Stimulated activated CD8-positive, alpha-beta memory T cell treated with anti-CD3 and anti-CD28 coated beads, Interleukin-4, amount 100 ng/mL, for 24 hours (primary cell): Measurements from ENCODE around the gene ZSCAN10.

Source experiments
- DNase-seq: peaks from one replicate; pipeline ENCODE4 v3.0.0-alpha.2; 2020; ENCODE audit warnings: low read depth

ZSCAN10 gene

DNA sequence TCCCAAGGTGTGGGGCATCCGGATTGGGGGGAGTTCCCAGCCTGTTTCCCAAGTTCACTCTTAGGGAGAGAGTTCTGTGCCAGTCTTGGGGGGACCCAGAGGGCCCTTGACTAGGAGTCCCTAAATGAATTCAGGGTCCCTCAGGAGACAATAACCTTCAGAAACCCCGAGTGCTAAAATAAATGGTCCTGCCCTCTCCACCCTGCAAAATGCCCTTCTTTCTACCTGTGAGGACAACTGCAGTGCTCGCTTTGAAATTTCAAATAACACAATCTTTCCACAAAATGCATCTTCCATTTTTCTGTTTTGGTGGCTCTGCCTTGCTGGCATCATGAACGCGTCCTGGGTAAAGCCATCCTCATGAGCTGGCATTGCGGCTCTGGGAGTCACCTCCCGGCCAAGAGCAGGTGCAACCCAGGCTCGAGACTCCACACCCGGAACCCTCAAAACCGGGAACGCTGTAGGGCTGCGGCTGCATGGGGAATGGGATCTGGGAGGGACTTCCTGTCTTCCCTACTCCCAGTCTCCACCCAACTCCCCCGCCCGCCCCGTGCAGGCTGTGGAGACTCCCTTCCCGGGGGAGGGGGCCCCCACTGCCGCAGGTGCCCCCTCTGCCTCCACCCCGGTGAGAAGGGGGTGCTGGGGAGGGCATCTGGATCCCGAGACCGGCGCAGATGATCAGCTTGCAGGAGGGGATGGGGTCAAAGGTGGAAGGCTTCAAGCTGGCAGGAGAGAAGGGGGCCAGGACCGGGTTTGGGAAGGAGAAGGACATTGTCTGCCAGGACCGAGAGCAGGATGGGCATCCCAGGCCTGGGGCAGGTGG lies 13.2 kb upstream of the ZSCAN10 start, which contains the start of gene ZNF205:
ZNF205 (plus strand) TSS at position 529 of the 823 bp plus-strand sequence. CDS start 845 bp downstream, outside the sequence.
- DNase-seq = no peak

DNA sequence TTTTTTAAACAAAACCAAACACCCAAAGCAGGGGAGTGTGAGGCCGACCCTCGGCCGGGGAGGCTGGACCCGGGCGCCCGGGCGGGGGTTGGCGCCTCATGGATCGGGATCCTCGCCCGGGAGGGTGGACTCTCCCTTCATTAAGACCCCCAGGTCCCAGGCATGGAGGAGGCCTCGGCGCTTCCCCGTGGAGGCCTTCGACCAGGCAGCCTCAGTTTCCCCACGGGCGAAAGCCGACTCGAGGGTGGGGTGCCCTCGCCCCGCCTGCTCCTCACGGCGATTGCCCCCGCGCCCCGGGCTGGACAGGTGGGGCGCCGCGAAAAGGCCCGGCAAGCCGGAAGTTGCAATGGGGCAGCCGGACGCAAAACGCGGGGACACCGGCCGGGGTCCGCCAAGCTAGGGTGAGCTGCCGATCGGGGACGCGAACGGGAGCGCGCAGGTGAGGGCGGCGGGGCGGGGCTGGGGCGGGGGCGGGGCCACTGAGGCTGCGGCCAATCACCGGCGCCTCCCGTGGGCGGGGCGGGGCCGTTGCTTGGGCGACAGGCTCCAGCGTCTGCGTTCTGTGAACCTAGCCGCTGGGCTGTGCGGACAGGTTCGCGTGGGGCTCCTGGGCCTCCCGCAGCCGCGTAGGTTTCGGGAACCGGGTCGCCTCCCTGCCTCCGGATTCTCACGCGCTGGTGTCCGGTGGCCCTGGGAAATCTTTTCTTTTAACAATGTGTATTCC lies 7.3 kb upstream of the ZSCAN10 start:
- DNase-seq = peak; percentile 88

DNA sequence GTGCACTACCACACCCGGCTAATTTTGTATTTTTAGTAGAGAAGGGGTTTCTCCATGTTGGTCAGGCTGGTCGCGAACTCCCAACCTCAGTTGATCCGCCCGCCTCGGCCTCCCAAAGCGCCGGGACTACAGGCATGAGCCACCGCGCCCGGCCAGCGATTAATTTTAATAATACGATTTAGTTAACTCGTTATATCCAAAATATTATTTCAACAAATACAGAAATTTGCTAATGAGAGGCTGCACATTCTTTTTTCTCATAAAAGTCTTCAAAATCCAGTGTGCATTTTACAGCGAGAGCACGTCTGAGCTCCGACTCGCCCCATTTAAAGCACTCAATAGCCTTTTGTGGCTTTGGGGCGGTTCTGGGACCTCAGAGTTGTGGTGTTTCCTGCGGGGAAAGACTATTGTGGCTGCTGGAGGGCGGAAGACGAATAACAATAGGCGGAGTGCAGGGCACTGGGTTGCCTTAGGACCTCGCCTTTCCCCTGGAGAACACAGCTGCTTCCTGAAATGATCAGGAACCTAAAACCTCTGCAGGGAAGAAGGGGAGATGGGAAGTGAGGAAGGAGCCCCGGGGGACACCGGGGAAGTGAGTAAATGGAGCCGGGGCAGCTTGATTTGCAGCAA lies 2.9 kb upstream of the ZSCAN10 start:
- DNase-seq = no peak

DNA sequence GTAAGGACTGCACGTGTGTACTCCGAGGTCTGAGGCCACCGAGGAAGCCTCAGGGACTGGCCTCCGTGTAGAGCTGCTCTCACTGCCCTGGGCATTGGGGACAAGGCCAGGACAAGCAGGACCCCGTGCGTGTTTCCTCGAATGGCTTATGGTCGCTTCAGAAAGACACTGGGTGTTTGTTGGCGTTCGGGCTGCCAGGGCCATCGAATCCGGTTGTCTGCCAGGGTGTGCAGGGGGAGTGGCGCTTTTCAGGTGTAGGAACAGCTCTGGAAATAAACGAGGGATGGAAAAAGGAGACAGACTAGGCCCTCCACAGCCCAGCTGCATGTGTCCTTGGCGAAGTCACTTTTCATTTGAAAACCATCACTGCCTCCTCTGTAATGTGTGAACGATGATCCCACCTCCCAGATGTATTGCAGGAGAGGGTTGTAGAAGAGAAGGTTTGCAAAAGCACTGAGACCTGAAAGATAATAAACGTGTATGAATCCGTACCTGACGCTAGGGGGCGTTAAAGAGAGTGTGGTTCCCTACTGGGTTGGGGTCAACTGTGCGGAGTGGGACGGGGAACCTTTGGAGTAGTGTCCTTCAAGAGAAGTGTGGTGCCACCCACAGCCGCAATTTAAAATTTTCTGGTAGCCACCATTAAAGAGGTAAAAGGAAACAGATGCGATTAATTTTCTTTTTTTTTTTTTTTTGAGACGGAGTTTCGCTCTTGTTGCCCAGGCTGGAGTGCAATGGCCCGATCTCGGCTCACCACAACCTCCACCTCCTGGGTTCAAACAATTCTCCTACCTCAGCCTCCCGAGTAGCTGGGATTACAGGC lies 2.1 kb upstream of the ZSCAN10 start:
- DNase-seq = no peak

DNA sequence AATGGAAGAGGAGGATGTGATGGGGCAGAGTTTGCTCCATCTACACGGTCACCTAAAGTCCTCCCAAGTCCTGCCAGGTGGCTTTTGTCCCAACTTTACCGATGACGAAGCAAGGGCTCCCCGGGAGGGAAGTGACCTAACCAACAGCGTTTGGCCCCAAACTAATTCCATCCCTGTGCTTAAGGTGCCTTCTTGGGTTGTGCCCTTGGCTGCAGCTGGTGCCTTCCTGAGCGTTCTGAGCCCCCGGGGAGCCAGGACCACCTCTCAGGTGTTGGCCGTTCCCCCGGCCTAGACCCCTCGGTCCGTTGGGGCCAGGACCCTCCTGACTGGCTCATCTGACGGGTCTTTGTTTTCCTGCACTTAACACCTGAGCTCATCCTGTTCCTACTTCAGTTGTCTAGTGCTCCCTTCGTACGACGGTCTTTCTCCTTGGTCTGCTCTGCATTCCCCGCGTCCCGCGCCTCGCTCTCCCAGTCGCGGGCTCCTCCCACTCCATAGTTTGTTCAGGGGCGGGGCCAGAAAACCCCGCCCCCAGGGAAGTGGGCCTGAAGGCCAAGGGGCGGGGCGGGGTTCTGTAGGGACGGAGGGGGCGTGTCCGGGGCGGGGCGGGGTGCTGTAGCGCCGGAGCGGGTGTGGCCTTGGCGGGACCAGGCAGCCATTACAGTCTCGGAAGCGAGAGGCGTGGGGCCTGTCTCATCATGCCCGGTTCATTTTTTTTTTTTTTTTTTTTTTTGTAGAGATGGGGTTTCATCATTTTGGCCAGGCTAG lies 822 bp upstream of the ZSCAN10 start:
- DNase-seq = peak; percentile 92

DNA sequence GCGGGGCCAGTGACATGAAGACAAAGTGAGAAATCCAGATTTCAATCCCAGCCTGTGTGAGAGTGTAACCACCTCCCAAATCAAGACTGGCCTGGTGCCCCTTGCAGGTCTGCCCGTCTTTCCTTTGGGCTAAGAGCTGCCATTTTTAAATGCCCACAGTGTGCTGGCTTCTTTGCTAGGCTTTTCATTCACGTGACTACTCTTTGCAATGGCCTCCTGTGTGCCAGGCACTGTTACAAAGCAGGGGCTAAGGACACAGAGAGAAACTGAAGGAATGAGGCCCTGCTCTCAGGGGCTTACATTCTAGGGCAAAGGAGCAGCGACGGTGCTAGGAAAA lies 269 bp upstream of the ZSCAN10 start:
- no peak for DNase-seq

DNA sequence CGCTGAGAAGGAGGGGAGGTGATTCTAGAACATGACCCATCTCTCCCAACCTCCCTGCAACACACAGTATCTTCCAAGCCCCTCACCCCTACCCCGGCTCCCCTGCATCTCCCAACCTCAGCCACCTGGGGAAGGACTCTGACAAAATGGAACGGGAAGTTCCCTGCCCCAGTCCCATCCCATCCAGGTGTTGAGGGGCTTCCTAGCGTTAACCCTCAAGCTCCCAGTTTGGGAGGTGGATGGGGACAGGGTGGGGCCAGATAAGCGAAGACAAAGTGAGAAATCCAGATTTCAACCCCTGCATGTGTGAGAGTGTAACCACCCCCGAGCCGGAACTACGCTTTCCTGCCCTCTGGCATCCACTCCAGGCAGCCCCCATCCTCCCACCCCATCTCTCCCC lies 1.8 kb downstream of the ZSCAN10 start:
- no peak for DNase-seq

DNA sequence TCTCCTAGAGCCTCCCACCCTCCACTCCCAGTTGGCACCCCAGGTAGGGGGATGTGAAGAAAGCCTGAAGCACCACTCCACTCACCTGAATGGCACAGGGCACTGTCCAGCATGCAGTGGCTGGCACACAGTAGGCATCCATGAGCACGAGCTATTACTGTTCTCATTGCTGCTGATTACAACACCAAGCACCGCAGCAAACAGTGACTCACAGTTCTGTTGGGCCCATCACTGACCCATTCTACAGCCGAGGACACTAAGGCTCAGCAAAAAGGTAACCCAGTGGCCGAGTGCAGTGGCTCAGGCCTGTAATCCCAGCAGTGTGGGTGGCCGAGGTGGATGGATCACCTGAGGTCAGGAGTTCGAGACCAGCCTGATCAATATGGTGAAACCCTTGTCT lies 2.7 kb downstream of the ZSCAN10 start:
- DNase-seq = no peak

DNA sequence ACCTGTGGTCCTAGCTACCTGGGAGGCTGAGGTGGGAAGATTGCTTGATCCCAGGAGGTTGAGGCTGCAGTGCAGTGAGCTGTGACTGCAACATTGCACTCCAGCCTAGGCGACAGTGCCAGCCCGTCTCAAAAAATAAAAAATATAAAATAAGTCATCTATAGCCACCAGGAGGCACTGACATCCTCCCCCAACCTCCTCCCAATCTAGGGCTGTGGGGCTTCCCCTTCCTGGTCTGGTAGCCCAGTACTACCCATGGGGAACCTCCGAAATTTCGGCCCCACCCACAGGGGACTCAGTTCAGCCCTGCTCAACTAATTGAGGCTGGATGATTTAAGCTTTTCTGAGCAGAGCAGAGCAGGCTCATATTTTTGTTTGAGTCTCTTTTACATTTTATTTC lies 3.2 kb downstream of the ZSCAN10 start:
- peak; percentile 37 for DNase-seq

DNA sequence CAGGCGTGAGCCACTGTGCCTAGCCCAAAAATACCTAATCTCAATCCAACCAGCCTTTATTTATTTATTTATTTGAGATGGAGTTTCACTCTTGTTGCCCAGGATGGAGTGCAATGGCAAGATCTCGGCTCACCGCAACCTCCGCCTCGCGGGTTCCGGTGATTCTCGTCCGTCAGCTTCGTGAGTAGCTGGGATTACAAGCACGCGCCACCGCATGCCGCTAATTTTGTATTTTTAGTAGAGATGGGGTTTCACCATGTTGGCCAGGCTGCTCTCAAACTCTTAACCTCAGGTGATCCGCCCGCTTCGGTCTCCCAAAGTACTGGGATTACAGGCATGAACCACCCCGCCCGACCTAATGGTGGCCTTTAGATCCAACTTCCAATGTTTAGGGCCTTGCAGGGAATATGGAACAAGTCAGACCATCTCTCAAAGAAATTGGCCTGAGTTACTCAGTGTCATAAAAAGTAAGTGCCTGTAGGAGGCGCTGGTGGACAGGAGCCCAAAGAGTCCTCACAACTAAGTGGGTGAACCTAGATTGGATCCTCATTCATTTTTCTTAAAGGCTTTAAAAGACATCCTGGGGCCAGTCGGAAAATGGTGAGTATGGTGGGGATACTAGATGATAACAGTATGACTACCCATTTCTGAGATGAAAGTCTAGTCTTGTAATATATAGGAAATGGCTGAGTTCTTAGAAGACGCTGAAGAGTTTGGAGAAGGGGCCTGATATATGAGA lies 4.6 kb downstream of the ZSCAN10 start:
- DNase-seq = no peak

DNA sequence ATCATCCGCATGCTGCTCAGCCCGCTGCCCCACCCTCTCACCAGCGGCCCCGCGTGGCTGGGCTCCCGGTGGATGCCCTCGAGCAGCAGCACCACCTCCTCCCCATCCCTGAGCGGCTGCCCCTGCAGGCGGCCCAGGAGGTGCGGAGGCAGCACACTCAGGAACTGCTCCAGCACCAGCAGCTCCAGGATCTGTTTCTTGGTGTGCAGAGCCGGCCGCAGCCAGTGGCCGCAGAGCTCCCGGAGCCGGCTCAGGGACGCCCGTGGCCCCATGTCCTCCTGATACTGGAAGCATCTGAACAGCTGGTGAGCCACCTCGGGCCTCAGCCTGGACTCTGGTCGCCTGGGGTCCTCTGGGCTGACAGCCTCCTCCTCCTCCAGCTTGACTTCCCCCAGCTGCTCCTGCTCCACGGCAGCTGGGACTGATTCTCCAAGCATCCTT lies 6.6 kb downstream of the ZSCAN10 start:
- DNase-seq = no peak

DNA sequence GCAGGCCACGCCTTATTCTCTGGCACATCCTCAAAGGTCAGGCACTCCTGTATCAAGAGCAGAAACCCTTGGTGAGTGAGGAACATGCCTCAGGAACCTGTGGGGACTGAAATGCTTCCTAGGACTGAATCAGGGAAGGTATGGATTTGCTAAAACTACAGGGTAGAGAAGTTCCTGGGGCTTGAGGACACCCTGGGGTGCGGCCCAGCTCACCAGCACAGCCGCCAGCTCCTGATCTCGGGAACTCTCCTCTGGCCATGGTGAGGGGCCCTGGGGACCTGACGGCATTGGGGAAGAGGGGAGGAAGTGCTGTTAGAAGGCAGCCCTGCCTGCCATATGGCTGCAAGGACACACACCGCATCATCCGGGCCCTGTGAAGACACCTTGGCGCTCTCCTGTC lies 7.5 kb downstream of the ZSCAN10 start:
- no peak for DNase-seq

DNA sequence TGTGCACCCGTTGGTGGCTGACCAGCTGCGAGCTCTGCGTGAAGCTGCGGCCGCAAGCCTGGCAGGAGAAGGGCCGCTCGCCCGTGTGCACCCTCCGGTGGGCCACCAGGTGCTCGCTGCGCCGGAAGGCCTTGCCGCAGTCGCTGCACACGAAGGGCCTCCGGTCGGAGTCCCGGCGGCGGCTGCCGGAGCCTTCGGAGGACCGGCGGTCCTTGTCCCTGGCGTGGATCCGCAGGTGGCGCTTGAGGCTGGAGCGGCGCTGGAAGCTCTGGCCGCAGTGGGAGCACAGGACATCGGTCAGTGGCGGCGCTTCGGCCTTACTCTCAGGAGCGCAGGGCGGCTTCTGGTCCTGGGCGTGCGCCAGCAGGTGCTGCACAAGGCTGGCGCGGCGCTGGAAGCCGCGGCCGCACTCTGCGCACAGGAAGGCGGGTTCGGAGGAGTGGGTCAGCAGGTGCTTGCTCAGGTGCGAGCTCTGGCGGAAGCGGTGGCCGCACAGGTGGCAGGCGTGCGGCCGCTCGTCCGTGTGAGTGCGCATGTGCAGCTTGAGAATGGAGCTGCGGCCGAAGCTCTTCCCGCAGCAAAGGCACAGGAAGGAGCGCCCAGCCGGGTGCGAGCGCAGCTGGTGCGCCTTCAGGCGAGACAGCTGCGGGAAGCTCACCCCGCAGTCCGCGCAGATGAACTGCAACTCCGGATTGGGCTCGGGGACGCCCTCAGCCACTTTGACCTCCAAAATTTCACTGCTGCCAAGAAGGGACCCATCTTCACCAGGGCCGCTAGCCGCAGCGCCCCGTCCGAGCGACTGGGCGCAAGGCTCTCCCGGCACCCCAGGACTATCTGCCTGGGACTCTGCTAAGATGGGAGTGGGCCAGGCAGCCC lies 9.1 kb downstream of the ZSCAN10 start:
- no peak for DNase-seq

DNA sequence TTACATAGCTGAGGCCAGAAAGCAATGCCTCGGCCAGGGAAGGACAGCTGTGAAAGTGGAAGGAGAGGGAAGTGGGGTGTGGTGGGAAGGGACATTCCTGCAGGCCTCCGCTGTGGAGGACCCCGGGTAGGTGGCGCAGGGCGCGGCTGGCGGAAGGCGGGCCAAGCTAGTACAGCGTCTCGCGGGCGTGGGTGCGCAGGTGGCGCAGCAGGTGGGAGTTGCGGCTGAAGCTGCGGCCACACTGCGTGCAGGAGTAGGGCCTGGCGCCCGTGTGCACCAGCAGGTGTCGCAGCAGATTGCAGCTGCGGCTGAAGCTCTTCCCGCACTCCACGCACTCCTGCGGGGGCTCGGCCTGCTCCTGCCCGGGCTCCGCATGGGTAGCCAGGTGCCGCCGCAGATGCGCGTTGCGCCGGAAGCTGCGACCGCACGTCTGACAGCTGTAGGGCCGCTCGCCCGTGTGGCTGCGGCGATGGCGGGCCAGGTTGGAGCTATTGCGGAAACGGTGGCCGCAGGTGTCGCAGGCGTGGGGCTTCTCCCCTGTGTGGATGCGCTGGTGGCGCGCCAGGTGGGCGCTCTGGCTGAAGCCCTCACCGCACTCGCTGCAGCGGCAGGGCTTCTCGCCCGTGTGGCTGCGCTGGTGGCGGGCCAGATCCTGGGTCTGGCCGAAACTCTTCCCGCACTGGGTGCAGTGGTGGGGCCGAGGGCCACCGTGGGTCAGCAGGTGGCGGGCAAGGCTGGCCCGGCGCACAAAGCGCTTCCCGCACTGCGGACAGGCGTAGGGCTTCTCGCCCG lies 10.0 kb downstream of the ZSCAN10 start:
- no peak for DNase-seq

DNA sequence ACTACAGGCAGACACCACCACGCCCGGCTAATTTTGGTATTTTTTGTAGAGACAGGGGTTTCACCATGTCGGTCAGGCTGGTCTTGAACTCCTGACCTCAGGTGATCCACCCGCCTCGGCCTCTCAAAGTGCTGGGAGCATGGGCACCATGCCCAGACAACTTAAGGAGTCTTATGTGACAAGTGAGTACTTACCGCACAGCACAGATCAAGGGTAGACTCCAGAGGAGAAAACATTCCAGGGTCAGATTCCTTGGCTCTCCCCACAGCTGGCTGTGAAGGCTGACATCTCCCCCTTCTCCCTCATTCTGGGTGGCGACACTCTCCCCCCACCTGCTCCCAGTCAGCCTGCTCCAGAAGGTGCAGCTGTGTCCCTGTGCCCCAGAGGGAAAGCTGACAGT lies 10.6 kb downstream of the ZSCAN10 start:
- no peak for DNase-seq

DNA sequence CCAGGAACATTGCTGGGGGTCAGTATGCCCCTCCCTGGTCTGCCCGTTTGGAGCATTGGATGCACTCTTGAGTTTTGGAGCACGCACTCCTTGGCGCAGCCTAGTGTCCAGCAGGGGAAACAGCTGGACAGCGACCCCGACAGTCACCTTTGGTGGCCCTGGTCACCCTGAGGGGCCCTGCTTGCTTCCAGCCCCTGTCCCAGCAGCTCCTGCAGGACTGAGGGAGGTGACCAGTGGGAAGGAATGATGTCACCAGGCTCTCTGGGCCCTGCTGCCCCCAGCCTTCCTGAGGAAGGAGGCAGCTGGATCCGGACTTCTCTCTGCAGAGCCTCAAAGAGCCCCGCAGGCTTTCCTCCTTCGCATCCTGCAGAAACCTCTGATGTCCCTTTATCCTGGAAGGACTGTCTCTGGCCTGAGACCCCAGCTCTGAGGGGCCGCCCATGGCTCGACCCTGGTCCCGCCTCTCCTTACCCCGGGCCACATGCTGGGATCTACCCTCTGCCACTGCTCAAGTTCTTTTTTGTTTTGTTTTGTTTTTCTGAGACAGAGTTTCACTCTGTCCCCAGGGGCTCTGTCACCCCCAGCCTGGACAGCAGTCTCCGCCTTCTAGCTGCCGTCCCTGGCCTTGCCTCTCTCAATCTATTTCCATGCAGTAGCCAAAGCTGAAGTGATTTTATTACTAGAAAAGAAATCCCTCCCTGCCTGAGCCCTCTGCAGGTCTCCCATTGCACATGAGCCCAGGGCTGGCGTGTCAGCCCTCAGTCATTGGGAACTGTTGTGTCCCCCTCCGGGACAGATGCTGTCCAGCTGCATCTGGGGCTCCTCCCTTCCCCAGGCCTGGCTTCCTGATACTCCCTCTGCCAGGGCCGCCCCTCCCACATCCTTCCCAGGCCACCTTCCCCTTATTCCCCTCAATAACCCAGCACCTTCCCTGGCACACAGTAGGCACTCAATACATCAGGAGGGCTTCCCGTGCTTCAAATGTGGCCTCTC lies 11.6 kb downstream of the ZSCAN10 start:
- no peak for DNase-seq

DNA sequence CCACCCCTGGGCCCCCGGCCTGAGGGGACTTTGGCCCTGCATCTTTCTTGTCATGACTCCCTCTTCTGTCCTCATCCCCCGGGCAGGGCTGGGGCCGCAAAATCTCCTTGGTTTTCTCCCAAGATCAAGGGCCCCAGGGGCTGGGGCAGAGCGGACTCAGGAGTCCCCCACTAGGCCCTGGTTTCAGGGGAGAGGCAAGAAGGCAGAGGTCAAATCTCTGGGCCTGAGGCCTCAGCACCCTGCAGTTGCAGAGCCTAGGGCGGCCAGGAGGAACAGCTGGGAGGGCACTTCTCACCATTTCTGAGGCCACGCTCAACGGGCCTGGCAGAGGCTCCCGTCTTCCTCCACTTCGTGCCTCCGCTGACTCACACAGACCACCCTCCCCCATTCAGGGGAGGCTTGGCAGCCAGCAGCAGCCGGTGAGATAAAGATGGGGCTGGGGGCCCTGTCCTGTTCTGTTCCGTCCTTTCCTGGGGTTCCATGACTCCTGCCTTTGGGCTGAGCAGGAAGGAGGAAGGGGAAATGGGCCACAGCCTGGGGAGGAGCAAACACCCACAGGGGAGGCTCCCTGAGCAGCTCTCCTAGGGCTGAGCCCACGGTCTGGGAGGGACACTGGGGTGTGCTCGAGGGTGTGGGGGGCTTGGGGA lies 12.4 kb downstream of the ZSCAN10 start:
- DNase-seq = no peak
